Stimulated activated CD4-positive, alpha-beta T cell treated with anti-CD3 and anti-CD28 coated beads, Interleukin-15, amount 100 ng/mL, for 48 hours (primary cell): Measurements from ENCODE around the gene PTPRM.

Experiments used
- DNase-seq, 2 donors: peaks; one replicate each; pipeline ENCODE4 v3.0.0-alpha.2; 2020; ENCODE audit warnings: low read depth in 2 of 2

Gene PTPRM

GRCh38 chr18:7896805-7897518 is 329.8 kb downstream of the PTPRM start:
- no peak for DNase-seq

GRCh38 chr18:7898181-7898580 is 331.1 kb downstream of the PTPRM start:
- DNase-seq: no peak

DNA sequence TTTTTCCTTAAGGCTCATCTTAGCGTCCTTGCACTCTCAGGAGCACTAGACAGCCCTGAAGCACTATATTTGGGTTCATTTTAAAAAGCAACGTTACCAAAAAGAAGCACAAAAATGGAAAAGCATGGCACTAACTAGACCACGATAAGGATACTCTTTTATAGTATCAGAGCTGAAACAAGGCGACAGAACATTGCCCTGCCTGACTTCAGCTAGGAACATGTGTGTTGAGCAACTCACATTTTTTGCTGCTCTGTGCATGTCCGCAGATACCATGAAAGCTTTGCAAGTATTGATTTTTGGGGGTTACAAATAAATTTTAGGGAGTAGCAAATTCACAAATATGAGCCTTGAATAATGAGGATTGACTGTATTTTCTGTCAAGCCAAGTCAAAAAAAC is 332.0 kb downstream of the PTPRM start:
- no peak for DNase-seq

DNA sequence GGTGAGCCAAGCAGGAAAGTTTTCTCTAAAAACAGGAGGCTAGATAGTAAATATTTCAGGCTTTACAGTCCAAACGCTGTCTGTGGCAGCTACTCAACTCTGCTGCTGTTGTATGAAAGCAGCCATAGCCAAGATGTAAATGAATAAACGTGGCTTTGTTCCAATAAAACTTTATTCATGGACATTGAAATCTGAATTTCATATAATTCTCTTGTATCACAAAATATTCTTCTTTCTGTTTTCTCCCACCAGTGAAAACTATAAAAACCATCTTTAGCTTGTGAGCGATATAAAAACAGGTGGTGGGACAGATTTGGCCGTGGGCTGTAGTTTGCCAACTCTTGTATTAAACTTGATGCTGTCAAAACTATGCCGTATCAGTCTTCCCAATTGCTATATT is 333.0 kb downstream of the PTPRM start:
- no peak for DNase-seq

- DNase-seq: no peak
Measured at GRCh38 chr18:7901657-7902056, 334.5 kb downstream of the PTPRM start.

DNA sequence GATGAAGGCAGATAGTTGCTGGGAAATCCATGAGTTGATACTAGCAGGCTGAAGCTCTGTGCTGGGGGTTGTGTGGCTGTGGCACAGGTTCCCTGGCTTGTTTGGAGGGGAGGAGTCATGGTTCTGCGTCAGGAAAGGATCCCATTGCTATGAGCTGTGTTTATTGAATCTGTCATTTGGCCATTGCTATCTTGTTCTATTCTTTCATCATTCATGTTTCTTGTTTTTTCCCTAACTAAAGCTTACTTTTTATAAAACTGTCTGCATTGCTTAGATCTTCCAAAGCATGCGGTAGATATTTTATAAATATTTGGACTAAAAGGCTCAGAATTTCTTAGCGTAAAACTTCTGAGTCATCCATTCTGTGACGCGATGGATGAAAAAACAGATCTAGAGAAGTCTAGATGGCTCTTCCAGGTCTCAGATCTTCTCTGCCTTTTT is 335.3 kb downstream of the PTPRM start:
- DNase-seq: no peak

GRCh38 chr18:7904529-7904928 is 337.4 kb downstream of the PTPRM start:
- DNase-seq: no peak

DNA sequence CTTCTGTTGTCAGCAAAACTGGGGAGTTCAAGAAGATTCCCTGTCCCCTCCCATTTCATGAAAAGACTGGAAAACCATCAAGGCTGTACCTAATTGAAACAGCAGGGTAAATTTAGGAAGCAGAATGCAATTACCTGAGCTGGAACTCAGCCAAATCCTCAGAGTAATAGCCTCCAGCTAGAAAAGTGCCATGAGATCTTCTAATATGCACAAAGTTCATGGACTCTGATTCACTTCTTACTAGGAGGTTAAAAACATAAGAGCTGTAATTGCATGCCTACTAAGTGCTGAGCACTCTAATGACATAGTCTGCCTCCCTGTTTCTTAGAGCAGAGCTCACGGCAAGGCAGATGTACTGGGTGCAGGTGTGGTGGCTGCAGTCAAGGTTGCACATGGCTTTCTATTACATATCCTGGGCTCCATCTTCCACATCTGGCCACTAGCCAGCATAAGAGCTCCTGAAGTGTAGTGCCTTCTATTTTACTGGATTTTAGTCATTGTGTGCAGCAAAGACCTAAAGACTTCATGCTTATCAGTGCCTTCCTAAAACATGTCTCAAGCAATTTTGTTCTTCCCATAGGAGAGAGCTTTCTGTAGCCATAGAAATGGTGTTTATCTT is 341.7 kb downstream of the PTPRM start:
- DNase-seq: no peak

GRCh38 chr18:7914834-7915670 is 347.9 kb downstream of the PTPRM start:
- no peak for DNase-seq

- DNase-seq: no peak
Measured at GRCh38 chr18:7918701-7919100, 351.6 kb downstream of the PTPRM start.

GRCh38 chr18:7919565-7919964 is 352.4 kb downstream of the PTPRM start:
- no peak for DNase-seq

GRCh38 chr18:7921938-7922587 is 354.9 kb downstream of the PTPRM start:
- no peak for DNase-seq

DNA sequence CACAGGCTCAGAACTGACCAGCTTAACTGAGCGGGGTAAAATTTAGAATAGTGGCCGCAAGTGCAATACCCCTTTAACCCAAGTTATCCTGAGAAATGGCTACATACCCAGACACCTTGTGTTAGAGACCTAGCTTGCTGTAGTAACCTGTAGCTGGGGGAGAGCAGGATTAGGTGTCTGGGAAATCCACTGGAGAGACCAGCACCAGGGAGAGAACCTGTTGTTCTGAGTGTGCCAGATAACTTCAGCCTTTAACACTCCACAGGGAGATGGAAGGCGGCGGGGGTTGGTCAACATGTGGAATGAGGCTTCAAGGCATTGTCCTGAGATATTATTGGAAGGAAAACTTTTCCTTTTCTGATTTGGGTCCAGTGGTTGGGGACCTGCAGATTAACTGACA is 356.0 kb downstream of the PTPRM start:
- no peak for DNase-seq

DNA sequence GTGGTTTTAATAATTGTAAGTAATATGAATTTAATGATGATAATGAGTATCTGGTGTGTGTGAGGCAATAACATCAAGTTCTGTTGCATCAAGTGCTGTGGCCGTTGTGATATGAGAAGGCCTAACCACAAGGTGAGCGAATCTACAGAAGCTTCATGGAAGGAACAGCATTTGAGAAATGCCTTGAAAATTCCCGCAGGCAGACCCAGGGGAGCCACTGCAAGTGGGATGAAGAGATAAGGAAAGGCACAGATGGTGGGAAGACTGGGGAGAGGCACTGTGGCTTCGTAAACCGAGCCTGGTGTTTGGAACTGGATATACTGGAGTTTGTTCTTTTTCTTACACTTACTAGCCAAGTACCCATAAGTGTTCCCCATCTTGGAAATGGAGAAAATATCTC is 357.5 kb downstream of the PTPRM start:
- DNase-seq: no peak

DNA sequence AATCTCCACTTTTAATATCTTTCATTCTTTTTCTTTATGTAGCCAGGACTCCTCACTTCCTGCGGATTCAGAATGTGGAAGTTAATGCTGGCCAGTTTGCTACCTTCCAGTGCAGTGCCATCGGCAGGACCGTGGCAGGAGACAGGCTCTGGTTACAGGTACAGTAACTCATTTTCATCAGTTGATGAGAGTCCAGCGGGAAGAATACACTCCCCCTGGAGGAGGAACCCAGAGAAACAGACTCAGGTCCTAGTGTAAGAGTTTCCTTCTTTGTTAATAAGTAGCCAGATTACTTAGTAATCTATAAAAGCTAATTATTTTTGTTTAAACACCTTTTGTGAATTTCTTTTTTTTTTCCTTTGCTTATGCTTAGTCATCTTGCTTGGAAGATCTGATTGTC is 359.4 kb downstream of the PTPRM start:
- no peak for DNase-seq

DNA sequence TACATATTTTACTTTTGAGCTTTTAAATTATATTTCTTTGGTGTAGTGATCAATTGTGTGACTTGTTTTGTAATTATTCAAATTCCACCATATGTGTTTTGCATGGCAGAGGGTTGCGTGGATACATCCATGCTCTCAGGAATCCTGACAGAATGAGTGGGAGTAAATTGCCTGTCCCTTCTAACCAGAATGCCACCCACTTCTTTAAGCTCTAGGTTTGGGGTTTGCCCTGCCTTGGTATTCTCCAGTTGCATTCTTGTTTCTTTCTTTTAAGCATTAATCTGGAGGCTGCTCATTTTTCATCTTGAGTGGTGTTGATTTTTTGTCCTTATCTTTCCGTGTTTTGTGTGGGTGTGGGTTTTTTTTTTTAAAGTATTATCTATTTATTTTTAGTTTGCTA is 360.0 kb downstream of the PTPRM start:
- DNase-seq: no peak

DNA sequence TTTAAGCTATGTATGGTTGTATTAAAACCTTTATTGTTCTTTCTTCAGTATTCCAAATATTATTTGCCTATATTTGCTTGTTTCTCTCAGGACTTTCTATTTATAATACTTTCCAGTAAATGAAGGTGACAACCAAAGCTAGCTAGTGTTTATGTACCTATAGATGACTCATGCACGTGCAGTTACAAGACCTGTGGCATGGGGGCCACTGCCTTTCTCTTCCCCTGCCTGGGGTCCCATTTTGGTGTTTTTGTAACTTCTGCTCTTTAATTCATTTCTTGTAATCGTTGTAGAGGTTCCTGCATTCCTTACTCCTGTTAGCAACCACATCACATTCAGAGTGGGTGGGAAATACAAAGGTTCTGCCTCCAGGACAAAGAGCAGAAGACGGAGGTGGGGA is 364.6 kb downstream of the PTPRM start:
- no peak for DNase-seq

GRCh38 chr18:7937268-7937667 is 370.2 kb downstream of the PTPRM start:
- DNase-seq: no peak

DNA sequence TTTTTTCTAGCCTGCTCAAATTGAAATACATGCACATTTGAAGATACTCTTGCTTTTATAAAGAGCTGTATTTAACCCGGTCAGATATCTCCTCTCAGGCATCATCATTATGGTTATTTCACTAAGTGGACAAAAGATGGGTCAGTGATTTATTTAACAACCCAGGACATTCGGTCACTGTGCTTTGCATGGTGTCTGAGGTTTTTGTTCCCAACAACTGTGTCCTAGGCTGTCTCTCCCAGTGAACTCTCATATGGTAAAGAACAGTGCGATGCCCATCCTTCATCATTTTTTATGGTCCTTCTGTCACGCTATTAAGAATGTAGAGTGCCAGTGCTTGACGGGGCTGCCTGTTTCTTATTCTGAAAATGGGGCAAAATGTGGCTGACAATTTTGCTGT is 372.4 kb downstream of the PTPRM start:
- DNase-seq: no peak

DNA sequence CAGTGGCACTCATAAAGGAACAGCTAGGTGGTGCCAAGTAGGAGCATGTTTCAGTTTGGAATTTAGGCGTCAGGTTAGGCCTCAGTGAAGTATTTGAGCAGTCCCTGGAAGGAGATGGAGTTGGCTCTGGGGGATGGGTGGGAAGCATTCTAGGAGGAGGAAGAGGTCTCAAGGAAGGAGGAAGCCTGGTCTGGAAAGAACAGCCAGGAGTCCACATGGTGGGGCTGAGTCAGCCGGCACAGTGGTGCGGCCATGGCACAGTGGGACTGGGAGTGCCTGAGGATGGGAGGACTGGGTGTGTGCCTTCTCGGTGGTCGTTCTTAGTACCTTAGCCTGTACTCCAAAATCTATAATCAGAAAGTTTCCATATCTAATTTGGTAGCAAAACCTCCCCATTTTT is 373.3 kb downstream of the PTPRM start:
- no peak for DNase-seq

DNA sequence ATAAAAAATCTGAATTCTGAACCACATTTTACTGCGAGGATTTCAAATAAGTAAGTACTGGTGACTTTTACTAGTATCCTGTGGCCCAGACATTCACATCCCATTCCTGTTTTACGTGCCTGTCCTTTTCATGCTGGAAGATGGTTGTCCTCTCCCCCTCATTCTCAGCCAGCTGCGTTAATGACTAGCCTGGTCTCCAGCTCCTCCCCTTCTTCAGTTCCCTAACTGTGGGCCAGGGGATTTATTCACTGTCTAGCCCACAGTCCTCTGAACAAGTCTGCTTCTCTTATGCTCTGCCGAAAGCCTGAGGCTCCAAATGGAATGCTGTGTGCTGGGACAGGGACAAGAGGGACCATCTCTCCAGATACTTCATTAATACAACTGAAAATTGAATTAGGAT is 373.9 kb downstream of the PTPRM start:
- no peak for DNase-seq

DNA sequence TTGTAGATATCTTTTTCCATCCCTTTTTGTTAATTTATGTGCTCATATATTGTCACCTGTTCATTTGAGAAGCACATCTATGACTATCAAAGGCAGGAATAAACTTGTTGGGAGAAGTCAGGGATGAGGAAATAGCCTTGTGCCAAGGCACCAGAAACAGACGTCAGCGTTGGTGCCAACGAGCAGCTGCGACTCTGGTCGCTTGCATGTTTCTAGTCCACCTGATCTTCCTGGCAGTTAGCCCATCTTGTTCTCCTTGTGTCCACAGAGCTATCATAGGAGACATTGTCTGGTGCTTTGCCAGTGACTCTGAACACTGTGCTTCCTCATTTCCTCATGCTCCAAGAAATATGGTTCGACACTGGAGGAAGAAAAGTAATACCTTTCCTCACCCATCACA is 374.4 kb downstream of the PTPRM start:
- no peak for DNase-seq
